Tibial nerve (tissue), 3 donors: Measurements from ENCODE around the gene MAST2.

Experiments used
- POLR2A ChIP-seq, 2 donors: fragments of 450-650 bp; IDR thresholded peaks; one replicate each; pipeline ENCODE4 v1.6.1; 2017; ENCODE audit warnings: antibody characterized with exemption in 2 of 2, mild to moderate bottlenecking in 2 of 2, moderate library complexity in 2 of 2
- TF ChIP-seq, protein P1 (sequence below), 5 experiments: fragments of 200-600 bp in 3 of 5; fragments of 450-650 bp in 2 of 5; sonication (generic) in 3 of 5; IDR thresholded peaks; one replicate each; pipeline ENCODE4 v1.5.1; 2016 to 2019; ENCODE audit warnings: antibody characterized with exemption in 5 of 5, mild to moderate bottlenecking in 3 of 5, moderate library complexity in 2 of 5

DNA sequence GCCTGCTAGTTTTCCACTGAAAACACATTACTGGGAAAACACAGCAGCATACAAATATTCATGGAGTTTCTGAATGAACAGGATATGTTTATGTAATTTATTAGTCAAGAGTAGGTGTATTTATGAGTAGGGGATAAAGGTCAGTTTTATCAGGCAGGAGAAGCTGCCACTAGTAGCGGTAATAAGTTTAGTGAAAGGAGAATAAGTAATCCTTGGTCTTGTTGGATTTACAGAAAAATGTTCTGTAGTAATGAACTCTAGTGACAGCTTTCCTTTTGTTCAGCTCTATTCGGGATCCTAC is 1.2 kb downstream of the MAST2 start:
- TF ChIP-seq, protein P1, sequence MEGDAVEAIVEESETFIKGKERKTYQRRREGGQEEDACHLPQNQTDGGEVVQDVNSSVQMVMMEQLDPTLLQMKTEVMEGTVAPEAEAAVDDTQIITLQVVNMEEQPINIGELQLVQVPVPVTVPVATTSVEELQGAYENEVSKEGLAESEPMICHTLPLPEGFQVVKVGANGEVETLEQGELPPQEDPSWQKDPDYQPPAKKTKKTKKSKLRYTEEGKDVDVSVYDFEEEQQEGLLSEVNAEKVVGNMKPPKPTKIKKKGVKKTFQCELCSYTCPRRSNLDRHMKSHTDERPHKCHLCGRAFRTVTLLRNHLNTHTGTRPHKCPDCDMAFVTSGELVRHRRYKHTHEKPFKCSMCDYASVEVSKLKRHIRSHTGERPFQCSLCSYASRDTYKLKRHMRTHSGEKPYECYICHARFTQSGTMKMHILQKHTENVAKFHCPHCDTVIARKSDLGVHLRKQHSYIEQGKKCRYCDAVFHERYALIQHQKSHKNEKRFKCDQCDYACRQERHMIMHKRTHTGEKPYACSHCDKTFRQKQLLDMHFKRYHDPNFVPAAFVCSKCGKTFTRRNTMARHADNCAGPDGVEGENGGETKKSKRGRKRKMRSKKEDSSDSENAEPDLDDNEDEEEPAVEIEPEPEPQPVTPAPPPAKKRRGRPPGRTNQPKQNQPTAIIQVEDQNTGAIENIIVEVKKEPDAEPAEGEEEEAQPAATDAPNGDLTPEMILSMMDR (IDR thresholded peaks at IDR 0.05): no peak
- TF ChIP-seq POLR2A (IDR thresholded peaks at IDR 0.05): no peak
